ENCODE results near the gene CARS2. TPM values are rescaled to one million over a fixed set of nuclear protein-coding genes. Genes with fewer than 3 reads are reported as not detected.

CARS2 gene
- total RNA-seq, 4 donors from 2014 or later: 50.6 to 123 (median 97.7) TPM

DNA sequence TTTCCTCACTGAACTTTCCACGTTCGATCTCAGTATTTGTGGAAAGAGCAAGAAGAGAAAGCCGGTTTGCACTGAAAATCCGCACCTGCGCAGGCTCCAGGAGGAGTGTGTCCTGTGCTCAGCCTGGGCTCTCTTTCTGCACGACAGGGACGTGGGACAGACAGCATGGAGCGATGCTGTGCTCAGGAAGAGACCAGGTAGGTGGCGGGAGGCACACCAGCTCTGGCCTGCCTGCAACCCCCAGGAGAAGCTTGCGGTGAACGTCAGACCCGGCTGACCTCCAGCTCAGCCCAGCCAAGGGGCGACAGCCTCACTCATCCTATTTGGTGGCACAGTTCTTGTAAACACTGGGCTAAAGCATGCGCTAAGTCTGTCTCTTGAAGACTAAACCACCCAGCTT lies 54.6 kb downstream of the CARS2 start:
- DNase-seq: no peak
- TF ChIP-seq, protein P1, sequence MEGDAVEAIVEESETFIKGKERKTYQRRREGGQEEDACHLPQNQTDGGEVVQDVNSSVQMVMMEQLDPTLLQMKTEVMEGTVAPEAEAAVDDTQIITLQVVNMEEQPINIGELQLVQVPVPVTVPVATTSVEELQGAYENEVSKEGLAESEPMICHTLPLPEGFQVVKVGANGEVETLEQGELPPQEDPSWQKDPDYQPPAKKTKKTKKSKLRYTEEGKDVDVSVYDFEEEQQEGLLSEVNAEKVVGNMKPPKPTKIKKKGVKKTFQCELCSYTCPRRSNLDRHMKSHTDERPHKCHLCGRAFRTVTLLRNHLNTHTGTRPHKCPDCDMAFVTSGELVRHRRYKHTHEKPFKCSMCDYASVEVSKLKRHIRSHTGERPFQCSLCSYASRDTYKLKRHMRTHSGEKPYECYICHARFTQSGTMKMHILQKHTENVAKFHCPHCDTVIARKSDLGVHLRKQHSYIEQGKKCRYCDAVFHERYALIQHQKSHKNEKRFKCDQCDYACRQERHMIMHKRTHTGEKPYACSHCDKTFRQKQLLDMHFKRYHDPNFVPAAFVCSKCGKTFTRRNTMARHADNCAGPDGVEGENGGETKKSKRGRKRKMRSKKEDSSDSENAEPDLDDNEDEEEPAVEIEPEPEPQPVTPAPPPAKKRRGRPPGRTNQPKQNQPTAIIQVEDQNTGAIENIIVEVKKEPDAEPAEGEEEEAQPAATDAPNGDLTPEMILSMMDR (IDR thresholded peaks at IDR 0.05): no peak
- no peak for TF ChIP-seq POLR2A (IDR thresholded peaks at IDR 0.05)
- Histone ChIP-seq H3K4me3 (no peak overlapping the region), H3K4me1 (no peaks in the 10 kb centered on the region), H3K9me3 (no peaks in the 10 kb centered on the region), H3K27ac (no peak overlapping the region), H3K36me3 (peaks cover 0 to 34% (median 0%) of the 10 kb centered on the region in 3 donors), H3K27me3 (no peaks in the 10 kb centered on the region)

DNA sequence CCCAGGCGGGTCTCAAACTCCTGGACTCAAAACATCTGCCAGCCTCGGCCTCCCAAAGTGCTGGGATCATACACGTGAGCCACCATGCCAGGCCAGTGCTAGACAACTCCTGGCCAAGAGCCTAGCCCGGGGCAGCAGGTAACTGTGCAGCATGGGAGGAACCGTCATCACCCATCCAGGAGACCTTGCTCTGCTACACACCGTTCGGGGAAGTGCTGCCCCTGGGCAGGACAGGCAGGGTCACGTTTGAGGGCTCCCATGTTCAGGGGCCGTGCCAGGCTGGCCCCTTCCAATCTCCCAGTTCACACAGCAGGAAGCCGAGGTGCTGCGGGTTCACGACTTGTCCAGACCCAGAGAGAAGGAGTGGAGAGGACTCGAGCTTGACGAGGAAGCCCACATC lies 55.5 kb downstream of the CARS2 start:
- Histone ChIP-seq H3K9me3 (no peaks in the 10 kb centered on the region), H3K4me3 (no peak overlapping the region), H3K27me3 (no peaks in the 10 kb centered on the region), H3K4me1 (no peaks in the 10 kb centered on the region), H3K27ac (no peak overlapping the region), H3K36me3 (peaks cover 0 to 34% (median 0%) of the 10 kb centered on the region in 3 donors)
- TF ChIP-seq POLR2A (IDR thresholded peaks at IDR 0.05): no peak
- TF ChIP-seq, protein P1 (IDR thresholded peaks at IDR 0.05): no peak
- DNase-seq: no peak

DNA sequence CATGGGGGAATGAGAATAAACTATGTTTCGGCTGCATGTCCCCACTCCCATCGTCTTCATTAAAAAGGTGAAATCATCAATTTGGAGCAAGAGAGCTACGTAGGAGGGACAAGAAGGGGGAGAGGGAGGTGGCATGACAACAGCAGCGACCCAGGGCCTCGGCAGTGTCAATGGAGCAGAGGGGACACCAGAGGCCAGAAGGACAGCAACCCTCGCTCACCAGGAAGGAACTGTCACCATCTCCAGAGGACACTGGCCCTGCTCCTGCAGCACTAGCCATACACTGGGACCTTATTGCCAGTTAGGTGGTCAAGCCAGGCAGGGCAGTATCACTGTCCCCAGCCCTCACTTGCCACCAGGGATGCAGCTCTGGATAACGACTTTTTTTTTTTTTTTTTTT lies 56.4 kb downstream of the CARS2 start:
- Histone ChIP-seq H3K4me3 (no peak overlapping the region), H3K27ac (no peak overlapping the region), H3K36me3 (peaks cover 0 to 34% (median 0%) of the 10 kb centered on the region in 3 donors), H3K4me1 (peaks cover 0 to 6% (median 0%) of the 10 kb centered on the region in 4 donors), H3K27me3 (no peaks in the 10 kb centered on the region), H3K9me3 (no peaks in the 10 kb centered on the region)
- no peak for TF ChIP-seq POLR2A (IDR thresholded peaks at IDR 0.05)
- TF ChIP-seq, protein P1 (IDR thresholded peaks at IDR 0.05): no peak
- no peak for DNase-seq

DNA sequence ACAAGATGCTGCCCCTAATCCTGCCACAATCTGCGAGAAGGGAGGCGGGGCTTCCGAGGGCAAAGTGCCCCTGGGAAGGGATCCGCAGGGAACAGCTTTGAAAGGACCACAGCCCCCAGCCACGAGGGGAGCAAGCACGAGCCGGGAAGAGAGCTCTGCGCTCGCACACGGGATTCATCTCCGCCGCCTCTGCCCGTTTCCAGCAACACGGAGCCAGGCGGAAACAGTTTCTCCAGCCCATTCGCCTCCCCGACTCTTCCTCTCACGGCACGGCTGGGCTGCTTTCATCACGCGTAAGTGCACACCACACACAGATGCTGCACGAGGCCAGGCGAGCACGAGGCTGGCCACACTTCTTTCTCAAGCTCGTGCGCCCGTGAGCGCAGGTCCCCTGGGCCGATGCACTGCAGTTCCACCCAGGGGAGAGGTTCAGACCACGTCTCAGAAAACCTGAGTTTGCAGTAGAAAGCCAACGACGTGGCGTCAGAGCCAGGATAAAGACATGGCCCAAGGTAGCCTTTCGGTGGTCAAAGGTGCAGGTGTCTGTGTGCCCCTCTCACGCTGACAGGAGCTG lies 57.0 kb downstream of the CARS2 start:
- DNase-seq: no peak

DNA sequence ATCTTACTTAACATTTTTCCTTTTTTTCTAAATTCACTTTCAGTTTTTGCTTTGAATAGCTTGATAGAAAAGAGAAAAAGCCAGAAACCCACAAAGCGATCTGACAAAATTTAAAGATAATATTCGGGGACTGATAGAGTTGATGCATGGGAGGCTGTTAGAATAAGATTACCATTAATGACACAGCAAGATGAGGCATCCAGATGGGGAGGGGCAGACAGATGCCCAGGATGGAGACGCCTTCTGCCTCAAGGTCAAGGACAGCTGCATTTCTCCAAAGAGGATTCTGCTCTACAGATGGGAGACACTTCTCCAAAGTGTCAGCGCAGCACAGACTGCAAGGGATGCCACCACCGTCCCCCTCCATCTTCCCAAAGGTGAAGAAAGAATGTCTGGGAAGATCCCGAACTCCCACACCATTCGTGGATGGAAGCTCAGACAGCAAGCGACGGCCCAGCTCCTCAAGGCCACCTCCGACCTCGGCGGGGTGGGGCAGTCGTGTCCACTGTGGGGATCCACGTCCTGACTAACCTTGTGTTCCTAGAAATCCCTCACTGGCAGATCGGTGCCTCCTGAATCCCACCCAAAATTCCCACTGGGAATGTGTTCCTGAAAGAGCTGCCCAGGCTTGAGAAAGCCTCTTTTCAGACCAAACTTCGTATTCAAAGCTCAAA lies 57.6 kb downstream of the CARS2 start:
- no peak for TF ChIP-seq POLR2A (IDR thresholded peaks at IDR 0.05)
- H3K4me3 ChIP-seq: no peak overlapping the region
- H3K27ac ChIP-seq: no peak overlapping the region
- H3K4me1 ChIP-seq: peaks cover 0 to 8% (median 0%) of the 10 kb centered on the region in 4 donors
- H3K27me3 ChIP-seq: no peaks in the 10 kb centered on the region
- peaks cover 0 to 44% (median 0%) of the 10 kb centered on the region in 3 donors for H3K36me3 ChIP-seq
- H3K9me3 ChIP-seq: no peaks in the 10 kb centered on the region
- DNase-seq: no peak

More for the DNA sequence above, 57.0 kb downstream of the CARS2 start:
- H3K36me3 ChIP-seq: peaks cover 0 to 38% (median 0%) of the 10 kb centered on the region in 3 donors
- no peaks in the 10 kb centered on the region for H3K27me3 ChIP-seq
- H3K4me3 ChIP-seq: no peak overlapping the region
- peaks cover 0 to 8% (median 0%) of the 10 kb centered on the region in 4 donors for H3K4me1 ChIP-seq
- TF ChIP-seq, protein P1 (IDR thresholded peaks at IDR 0.05): no peak
- no peak for TF ChIP-seq POLR2A (IDR thresholded peaks at IDR 0.05)
- H3K27ac ChIP-seq: no peak overlapping the region
- no peaks in the 10 kb centered on the region for H3K9me3 ChIP-seq

DNA sequence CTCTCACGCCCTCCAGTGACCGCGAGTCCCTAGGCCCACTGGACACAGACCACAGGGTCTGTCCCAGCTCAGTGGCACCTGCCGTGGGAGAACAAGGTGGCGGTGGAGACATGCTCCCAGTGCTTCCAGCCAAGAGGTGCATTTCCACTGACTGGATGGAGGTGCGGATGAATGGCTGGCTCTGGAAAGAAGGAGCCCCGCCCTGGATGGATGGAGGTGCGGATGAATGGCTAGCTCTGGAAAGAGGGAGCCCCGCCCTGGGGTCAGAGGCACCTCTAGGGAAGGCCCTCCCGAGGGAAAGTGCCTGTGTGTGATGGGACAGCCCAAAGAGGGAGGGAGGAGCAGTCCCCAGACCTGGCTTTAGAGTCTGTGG lies 58.6 kb downstream of the CARS2 start:
- H3K27ac ChIP-seq: no peak overlapping the region

More for the DNA sequence above, 58.6 kb downstream of the CARS2 start:
- no peak for TF ChIP-seq POLR2A (IDR thresholded peaks at IDR 0.05)
- TF ChIP-seq, protein P1 (IDR thresholded peaks at IDR 0.05): no peak
- Histone ChIP-seq H3K36me3 (peaks cover 0 to 49% (median 0%) of the 10 kb centered on the region in 3 donors), H3K4me1 (peaks cover 0 to 8% (median 0%) of the 10 kb centered on the region in 4 donors), H3K9me3 (no peaks in the 10 kb centered on the region), H3K4me3 (no peak overlapping the region), H3K27me3 (no peaks in the 10 kb centered on the region)
- DNase-seq: no peak

All from Peyer's patch (tissue), 4 donors.